ENCODE data around the gene EML1. TPM values are rescaled to one million over a fixed set of nuclear protein-coding genes. Genes with fewer than 3 reads are reported as not detected.

Gene EML1
- total and polyA plus RNA-seq, 2 of the 13 experiments (the other 11 are each of a cell fraction or from before 2014, with no cell fraction given), result 0.59 to 1.7 TPM

DNA sequence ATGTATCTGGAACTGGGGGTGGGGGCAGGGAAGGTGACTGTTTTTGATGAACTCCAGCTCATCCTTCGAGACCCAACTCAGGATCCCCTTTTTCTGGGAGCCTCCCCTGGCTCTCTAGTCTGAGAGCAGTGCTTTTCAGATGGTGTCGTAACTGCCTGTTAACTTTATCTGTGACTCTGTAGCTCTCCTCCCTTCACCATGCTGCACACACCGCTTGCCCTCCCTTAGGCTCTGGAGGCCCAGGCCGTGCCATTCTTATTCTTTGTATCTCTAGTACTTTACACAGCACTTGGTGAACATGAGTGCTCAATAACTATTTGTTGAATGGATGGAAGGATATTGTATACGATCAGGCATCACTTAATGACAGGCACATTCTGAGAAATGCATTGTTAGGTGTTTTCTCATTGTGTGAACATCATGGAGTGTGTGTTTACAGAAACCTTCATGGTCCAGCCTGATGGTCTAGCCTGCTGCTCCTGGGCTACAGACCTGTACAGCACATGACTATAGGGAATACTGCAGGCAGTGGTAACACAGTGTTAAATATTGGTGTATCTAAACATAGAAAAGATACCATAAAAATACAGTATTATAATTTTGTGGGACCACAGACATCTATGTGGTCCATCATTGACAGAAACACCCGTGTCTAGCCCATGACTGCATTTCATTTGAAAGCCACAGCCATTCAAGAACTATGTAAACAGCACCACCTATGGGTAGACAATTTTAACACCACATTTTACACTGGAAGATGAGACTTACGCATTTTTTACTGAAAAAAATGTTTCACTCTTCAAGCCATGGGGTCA is 91.8 kb downstream of the EML1 start:
- no peaks in the 10 kb centered on the region for H3K36me3 ChIP-seq (replicated peaks in 1 of 2; ENCODE audit: control insufficient read depth in 1 of 2, insufficient read depth in 2 of 2, low read length in 2 of 2)
- CTCF ChIA-PET (ENCODE audit: low intra/inter-chr PET ratio, low total read pairs), result interaction anchor here (2.1 to 2.3 kb wide), 2 partner anchors 155 to 202 kb away, joined by 15 to 26 read pairs; no protein-coding TSS in a partner anchor
- POLR2A ChIA-PET, result no interaction called here
- H3K4me2 ChIP-seq (ENCODE audit: low read depth, low read length), result no peak overlapping the region
- DNase-seq (ENCODE audit: low spot score) (peak; percentile 52), ATAC-seq (peak; percentile 82), FAIRE-seq (peak; percentile 73)
- intact Hi-C loops (cut with micrococcal nuclease; ENCODE audit: unreplicated experiment), result loop anchor here (1.0 kb wide), 2 partner anchors 155 to 202 kb away; no protein-coding TSS in a partner anchor
- H3K4me3 ChIP-seq (replicated peaks in 1 of 3; ENCODE audit: insufficient read depth in 1 of 3, low read depth in 2 of 3, low read length in 3 of 3), result no peak overlapping the region
- WGBS (ENCODE audit: low lambda C conversion rate), result 38% methylated on average over 7 of the region's 7 CpGs
- no peaks in the 10 kb centered on the region; a peak in 1 of 5 replicates for H3K27me3 ChIP-seq (ENCODE audit: control insufficient read depth in 1 of 2, insufficient read depth in 2 of 2, low read length in 2 of 2)
- no TSS peak for BruUV-seq (replicated peaks)
- H4K20me1 ChIP-seq (ENCODE audit: insufficient read depth, low read length), result no peaks in the 10 kb centered on the region
- no peaks in the 10 kb centered on the region for H3K4me1 ChIP-seq (ENCODE audit: insufficient read depth, low read length)
- H2AFZ ChIP-seq (ENCODE audit: low read length), result no peak overlapping the region
- no peaks in the 10 kb centered on the region for H3K9me3 ChIP-seq (ENCODE audit: low read length)
- H3K9ac ChIP-seq (ENCODE audit: insufficient read depth, low read depth, low read length), result no peak overlapping the region
- in situ Hi-C loops (cut with HindIII; ENCODE audit: extremely low pct_ligation_motif_present, low pct_unique_long_range_greater_than_20kb), result loop anchor here (5.0 to 10.0 kb wide), 3 partner anchors 153 to 360 kb away; partner anchors contain the start of gene CYP46A1
- H3K27ac ChIP-seq (ENCODE audit: extremely low read length, insufficient read depth, low read length), result no peak overlapping the region
- no peaks in the 10 kb centered on the region for H3K79me2 ChIP-seq (ENCODE audit: insufficient read depth, low read length)
- TF ChIP-seq ERF (CRISPR knock-in tag; IDR thresholded peaks at IDR 0.05) (no peak), RARG (CRISPR knock-in tag; IDR thresholded peaks at IDR 0.05; ENCODE audit: low read depth) (no peak), PCBP1 (IDR thresholded peaks at IDR 0.05; ENCODE audit: borderline replicate concordance, low read depth, low read length) (no peak), FOSL1 (CRISPR knock-in tag; IDR thresholded peaks at IDR 0.05; ENCODE audit: borderline replicate concordance) (no peak), RAD21 (CRISPR knock-in tag; IDR thresholded peaks at IDR 0.05) (peak; percentile 70), STAG1 (CRISPR knock-in tag; IDR thresholded peaks at IDR 0.05) (peak; percentile 89), MED1 (CRISPR knock-in tag; IDR thresholded peaks at IDR 0.05) (no peak), BORCS8-MEF2B (CRISPR knock-in tag; IDR thresholded peaks at IDR 0.05) (no peak), NCOR1 (IDR thresholded peaks at IDR 0.05; ENCODE audit: borderline replicate concordance, low read length) (no peak), NCOA1 (CRISPR knock-in tag; IDR thresholded peaks at IDR 0.05) (no peak), CTCF (CRISPR knock-in tag; IDR thresholded peaks at IDR 0.05) (peak; percentile 79)
- TF ChIP-seq, protein P1, sequence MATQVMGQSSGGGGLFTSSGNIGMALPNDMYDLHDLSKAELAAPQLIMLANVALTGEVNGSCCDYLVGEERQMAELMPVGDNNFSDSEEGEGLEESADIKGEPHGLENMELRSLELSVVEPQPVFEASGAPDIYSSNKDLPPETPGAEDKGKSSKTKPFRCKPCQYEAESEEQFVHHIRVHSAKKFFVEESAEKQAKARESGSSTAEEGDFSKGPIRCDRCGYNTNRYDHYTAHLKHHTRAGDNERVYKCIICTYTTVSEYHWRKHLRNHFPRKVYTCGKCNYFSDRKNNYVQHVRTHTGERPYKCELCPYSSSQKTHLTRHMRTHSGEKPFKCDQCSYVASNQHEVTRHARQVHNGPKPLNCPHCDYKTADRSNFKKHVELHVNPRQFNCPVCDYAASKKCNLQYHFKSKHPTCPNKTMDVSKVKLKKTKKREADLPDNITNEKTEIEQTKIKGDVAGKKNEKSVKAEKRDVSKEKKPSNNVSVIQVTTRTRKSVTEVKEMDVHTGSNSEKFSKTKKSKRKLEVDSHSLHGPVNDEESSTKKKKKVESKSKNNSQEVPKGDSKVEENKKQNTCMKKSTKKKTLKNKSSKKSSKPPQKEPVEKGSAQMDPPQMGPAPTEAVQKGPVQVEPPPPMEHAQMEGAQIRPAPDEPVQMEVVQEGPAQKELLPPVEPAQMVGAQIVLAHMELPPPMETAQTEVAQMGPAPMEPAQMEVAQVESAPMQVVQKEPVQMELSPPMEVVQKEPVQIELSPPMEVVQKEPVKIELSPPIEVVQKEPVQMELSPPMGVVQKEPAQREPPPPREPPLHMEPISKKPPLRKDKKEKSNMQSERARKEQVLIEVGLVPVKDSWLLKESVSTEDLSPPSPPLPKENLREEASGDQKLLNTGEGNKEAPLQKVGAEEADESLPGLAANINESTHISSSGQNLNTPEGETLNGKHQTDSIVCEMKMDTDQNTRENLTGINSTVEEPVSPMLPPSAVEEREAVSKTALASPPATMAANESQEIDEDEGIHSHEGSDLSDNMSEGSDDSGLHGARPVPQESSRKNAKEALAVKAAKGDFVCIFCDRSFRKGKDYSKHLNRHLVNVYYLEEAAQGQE (IDR thresholded peaks at IDR 0.05; ENCODE audit: borderline replicate concordance in 1 of 2, low read depth in 1 of 2, low read length in 2 of 2), result no peak
- TF ChIP-seq, protein P2, sequence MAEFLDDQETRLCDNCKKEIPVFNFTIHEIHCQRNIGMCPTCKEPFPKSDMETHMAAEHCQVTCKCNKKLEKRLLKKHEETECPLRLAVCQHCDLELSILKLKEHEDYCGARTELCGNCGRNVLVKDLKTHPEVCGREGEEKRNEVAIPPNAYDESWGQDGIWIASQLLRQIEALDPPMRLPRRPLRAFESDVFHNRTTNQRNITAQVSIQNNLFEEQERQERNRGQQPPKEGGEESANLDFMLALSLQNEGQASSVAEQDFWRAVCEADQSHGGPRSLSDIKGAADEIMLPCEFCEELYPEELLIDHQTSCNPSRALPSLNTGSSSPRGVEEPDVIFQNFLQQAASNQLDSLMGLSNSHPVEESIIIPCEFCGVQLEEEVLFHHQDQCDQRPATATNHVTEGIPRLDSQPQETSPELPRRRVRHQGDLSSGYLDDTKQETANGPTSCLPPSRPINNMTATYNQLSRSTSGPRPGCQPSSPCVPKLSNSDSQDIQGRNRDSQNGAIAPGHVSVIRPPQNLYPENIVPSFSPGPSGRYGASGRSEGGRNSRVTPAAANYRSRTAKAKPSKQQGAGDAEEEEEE (CRISPR knock-in tag; IDR thresholded peaks at IDR 0.05; ENCODE audit: borderline replicate concordance), result no peak
